HepG2 (cell line): ENCODE measurements around the gene PDZD7. TPM values are rescaled to one million over a fixed set of nuclear protein-coding genes. Genes with fewer than 3 reads are reported as not detected.
A peak's percentile ranks its signal among the peaks of the same experiment; 100 is the strongest.

Experiments used
- ARID5B ChIP-seq: IDR thresholded peaks from 2 replicates; pipeline ENCODE4 v1.4.0; 2020; ENCODE audit warnings: mild to moderate bottlenecking, missing genetic modification reagents
- HDAC2 ChIP-seq: sonication (generic); formaldehyde crosslinking; IDR thresholded peaks from 2 replicates; pipeline ENCODE4 v1.4.0; 2020; ENCODE audit warnings: missing genetic modification reagents
- HMGXB4 ChIP-seq, 2 experiments: sonication (generic) in 1 of 2; formaldehyde crosslinking in 1 of 2; IDR thresholded peaks; 2 replicates each; pipeline versions ENCODE4 v1.4.0 to v1.6.1; 2018 to 2020; ENCODE audit warnings: missing genetic modification reagents in 2 of 2, borderline replicate concordance in 1 of 2, low read depth in 1 of 2, mild to moderate bottlenecking in 1 of 2, missing biosample characterization in 1 of 2
- SIN3A ChIP-seq: IDR thresholded peaks from 2 replicates; pipeline ENCODE4 v1.6.1; 2011; ENCODE audit warnings: low read depth, mild to moderate bottlenecking, control low read depth, low read length, borderline replicate concordance
- SP5 ChIP-seq: IDR thresholded peaks from 2 replicates; pipeline ENCODE4 v1.6.1; 2016; ENCODE audit warnings: low read depth, borderline replicate concordance
- ZBTB7B ChIP-seq: sonication (generic); formaldehyde crosslinking; IDR thresholded peaks from 2 replicates; pipeline ENCODE4 v1.4.0; 2020; ENCODE audit warnings: missing genetic modification reagents
- ZNF589 ChIP-seq: sonication (generic); formaldehyde crosslinking; conservative IDR thresholded peaks from 2 replicates; pipeline ENCODE4 v1.8.0; 2022; ENCODE audit warnings: mild to moderate bottlenecking, moderate library complexity, missing genetic modification reagents
- polyA plus RNA-seq, 8 experiments: library from polyadenylated mRNA; depleted of rRNA in 3 of 8; stranded (reverse) in 7 of 8; unstranded in 1 of 8; fragments of >200 nt; fragmentation: Illumina TruSeq in 4 of 8; extraction: Trizol in 4 of 8; gene quantifications; 2 replicates each; pipeline versions ENCODE4 v1.2.1 to v1.2.3, GENCODE V29; 2011 to 2016; ENCODE audit warnings: low read depth in 4 of 8, missing spikeins in 1 of 8, mixed read lengths in 1 of 8; ENCODE audit not compliant: insufficient read depth in 1 of 8
- total RNA-seq, 5 experiments: library from RNA; depleted of rRNA; stranded (reverse); fragments of >200 nt; fragmentation: Illumina TruSeq; extraction: Trizol; gene quantifications; 2 replicates each; pipeline ENCODE4 v1.2.3, GENCODE V29; 2016; ENCODE audit warnings: low read depth in 1 of 5

Gene PDZD7
- total and polyA plus RNA-seq, 2 of the 13 experiments (the other 11 are each of a cell fraction or from before 2014, with no cell fraction given): 0.58 to 0.73 TPM

GRCh38 chr10:100985336-100985735 is 45.6 kb downstream of the PDZD7 start (continued):
- TF ChIP-seq ARID5B (no peak), ZNF589 (CRISPR knock-in tag) (no peak), ZBTB7B (CRISPR knock-in tag) (no peak), HMGXB4 (CRISPR knock-in tag; IDR thresholded peaks at IDR 0.05; ENCODE audit: borderline replicate concordance in 1 of 2, low read depth in 1 of 2) (0 out of 4 replicates have a peak, but pooled peaks of 1 of the 2 experiments have one; percentile 16), SP5 (CRISPR knock-in tag) (peak; percentile 48; the same call in 1 of the 2 replicates), SIN3A (peak; percentile 50; the same call in 1 of the 2 replicates), HDAC2 (CRISPR knock-in tag) (no peak)
